NCI-H128 (cell line): Measurements from ENCODE around the gene RHOT1.

ENCODE experiments used
- DNase-seq: peaks from one replicate; lab custom pipeline; 2025; ENCODE audit not compliant: unreplicated experiment; lab: John Stamatoyannopoulos, UW

The RHOT1 gene

GRCh38 chr17:32266389-32267301 is 124.3 kb downstream of the RHOT1 start:
- DNase-seq: no peak

GRCh38 chr17:32267690-32268205 is 125.4 kb downstream of the RHOT1 start:
- no peak for DNase-seq

- no peak for DNase-seq
Observed at GRCh38 chr17:32268734-32269288, 126.5 kb downstream of the RHOT1 start.

- DNase-seq: no peak
Observed at GRCh38 chr17:32269377-32269776, 127.1 kb downstream of the RHOT1 start.

- DNase-seq: no peak
Observed at GRCh38 chr17:32271844-32272243, 129.5 kb downstream of the RHOT1 start.

GRCh38 chr17:32274101-32274500 is 131.8 kb downstream of the RHOT1 start:
- DNase-seq: no peak

- no peak for DNase-seq
Observed at GRCh38 chr17:32274643-32275042, 132.3 kb downstream of the RHOT1 start.
